GM18505 (cell line): ENCODE data around the gene CALD1.

Source experiments
- ATAC-seq: cut with Tn5 transposase; IDR thresholded peaks from one replicate; pipeline ENCODE4 v1.9.1; 2021; ENCODE audit not compliant: unreplicated experiment
- POLR2A ChIP-seq: IDR thresholded peaks from 4 replicates; pipeline ENCODE4 v1.6.1; 2011; ENCODE audit warnings: borderline replicate concordance; ENCODE audit not compliant: insufficient read depth, insufficient read length; ENCODE audit errors: extremely low read depth

CALD1 gene

DNA sequence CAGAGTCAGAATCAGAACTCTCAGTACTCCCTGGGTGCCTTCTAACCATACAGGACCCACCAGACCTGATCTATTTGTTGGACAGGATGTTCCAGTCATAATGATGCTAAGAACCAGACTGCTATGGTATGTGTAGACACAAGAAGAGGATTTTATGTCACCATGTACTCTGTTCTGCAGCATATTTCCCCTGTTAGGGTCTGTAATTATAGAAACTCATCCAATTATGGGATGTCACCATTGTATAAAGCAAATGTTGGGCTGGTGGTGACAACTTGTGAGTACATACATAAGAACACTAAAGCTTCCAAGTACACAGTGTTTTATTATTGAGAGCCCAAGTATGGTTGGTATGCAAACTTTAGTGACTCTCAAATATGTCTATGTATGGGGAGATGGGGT is 139.8 kb downstream of the CALD1 start:
- no peak for TF ChIP-seq POLR2A
- ATAC-seq, result no peak

DNA sequence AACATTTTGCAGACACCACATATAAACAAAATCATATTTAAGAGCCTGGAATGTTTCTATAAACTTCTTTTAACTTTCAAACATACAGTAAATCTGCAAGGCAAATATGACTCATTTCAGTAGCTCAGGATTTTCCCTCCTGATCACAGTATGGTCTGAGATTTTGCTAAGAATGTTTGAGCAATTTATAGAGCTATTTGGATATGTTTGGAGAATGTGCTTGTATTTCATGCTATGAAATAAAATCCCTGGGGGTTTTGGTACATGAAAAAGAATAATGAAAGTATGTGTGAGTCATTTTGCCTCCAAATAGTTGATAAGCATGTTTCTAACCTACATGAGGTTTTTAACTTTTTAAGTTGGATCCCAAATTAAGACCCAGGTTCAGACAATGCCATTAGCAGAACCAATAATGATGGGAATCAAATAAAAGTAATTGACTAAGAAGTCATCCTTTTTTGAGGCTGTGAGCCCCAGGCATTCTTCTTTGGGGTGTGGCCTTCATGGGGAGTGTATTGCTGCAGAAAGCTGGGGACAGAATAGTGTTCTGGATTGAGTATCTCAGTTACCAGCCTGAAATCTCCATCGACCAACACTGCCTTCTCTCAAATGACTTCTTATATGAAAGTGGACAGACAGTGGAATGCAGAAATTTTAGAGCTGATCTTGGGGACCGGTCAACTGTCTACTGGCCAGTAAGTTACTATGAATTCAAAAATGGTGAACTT is 140.8 kb downstream of the CALD1 start:
- no peak for TF ChIP-seq POLR2A
- no peak for ATAC-seq

- TF ChIP-seq POLR2A, result no peak
- ATAC-seq, result no peak
These were observed 143.6 kb downstream of the CALD1 start for GRCh38 chr7:134922720-134923704.

- no peak for TF ChIP-seq POLR2A
- ATAC-seq, result no peak
These were observed 146.3 kb downstream of the CALD1 start for GRCh38 chr7:134925766-134926165.

DNA sequence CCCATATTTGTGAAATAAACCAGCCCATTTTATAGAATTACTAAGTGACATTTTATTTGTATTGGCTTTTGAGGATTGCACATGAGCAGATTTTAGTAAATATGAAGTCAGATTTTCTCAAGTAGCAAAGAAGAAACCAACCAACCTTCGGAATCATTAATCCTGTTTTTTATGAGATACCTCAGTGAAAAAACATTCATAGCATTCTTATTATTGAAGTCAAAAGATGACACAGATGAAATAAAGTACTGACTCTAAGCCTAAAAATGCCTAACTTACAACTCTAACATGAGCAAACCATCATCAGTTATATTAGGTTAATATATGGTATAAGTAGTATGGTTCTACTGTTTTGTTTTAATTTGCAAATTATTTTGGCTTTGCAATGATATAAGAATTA is 147.0 kb downstream of the CALD1 start:
- TF ChIP-seq POLR2A, result no peak
- no peak for ATAC-seq

DNA sequence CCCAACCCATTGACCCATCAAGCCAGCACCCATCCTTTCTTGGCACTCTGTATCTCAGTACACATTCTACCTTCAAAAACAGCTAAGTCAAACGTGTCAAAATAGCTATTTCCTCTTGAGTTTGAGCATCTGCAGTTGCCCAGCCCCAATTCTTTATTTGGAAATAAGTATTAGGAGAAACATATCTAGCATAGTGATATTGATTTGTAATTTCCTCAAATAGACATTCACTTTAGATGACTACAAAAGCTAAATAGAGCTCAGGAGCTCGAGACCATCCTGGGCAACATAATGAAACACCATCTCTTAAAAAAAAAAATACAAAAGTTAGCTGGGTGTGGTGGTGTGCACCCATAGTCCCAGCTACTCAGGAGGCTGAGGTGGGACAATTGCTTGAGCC is 147.6 kb downstream of the CALD1 start:
- no peak for TF ChIP-seq POLR2A
- no peak for ATAC-seq

DNA sequence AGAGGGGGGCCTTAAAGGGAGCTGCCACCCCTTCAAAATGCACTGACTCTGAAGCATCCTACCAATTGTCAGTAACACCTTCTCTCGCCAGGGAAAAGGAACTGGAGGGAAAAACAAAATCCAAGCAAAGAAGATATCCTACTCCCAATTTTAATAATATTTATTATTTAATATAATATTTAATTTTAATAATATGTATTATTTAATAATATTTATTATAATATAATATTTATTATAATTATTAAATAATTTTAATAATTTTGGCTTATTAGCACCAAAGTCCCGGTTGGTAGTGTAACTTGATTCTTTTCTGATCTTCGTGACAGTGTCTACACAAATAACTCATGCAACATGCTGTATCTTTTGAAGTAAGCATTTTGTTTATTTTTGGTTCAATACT is 148.3 kb downstream of the CALD1 start:
- ATAC-seq, result no peak
- no peak for TF ChIP-seq POLR2A

DNA sequence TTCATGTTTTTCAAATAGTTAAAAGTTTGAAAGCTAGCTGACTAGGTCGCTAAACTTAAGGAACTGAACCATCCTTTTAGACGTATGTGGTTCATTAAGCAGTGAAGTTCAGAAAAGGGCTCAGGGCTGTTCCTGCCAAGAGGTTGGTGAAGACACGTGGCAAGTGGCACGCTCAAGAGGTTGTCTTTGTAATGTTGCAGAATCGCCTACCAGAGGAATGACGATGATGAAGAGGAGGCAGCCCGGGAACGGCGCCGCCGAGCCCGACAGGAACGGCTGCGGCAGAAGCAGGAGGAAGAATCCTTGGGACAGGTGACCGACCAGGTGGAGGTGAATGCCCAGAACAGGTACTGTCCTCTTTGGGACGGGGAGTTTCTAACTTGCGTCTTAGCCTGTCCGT is 149.1 kb downstream of the CALD1 start:
- no peak for TF ChIP-seq POLR2A
- ATAC-seq, result no peak

DNA sequence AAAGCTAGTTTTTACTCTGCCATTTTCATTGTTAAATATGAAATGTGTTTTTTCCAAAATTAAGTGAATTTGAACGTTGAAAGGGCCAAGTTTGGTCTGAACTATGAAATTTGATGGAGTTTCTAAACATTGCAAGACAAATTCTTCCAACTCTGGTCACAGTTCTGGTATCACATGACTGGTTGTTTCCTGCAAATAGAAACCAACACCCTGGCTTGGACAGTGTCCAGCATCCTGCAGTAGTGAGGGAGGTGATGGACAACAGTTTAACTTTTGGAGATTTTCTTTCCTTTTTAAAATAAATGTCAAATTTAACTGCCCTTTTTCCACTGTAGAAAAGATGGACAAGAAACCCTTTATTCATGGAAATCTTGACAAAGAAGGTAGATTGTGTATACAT is 152.1 kb downstream of the CALD1 start:
- no peak for ATAC-seq
- no peak for TF ChIP-seq POLR2A

- no peak for ATAC-seq
- TF ChIP-seq POLR2A, result no peak
These were observed 153.4 kb downstream of the CALD1 start for GRCh38 chr7:134932707-134933370.

- ATAC-seq, result no peak
- no peak for TF ChIP-seq POLR2A
These were observed 154.1 kb downstream of the CALD1 start for GRCh38 chr7:134933460-134934068.

- no peak for ATAC-seq
- TF ChIP-seq POLR2A, result no peak
These were observed 156.3 kb downstream of the CALD1 start for GRCh38 chr7:134935701-134936100.

GRCh38 chr7:134936893-134937510 is 157.6 kb downstream of the CALD1 start:
- no peak for ATAC-seq
- TF ChIP-seq POLR2A, result no peak

DNA sequence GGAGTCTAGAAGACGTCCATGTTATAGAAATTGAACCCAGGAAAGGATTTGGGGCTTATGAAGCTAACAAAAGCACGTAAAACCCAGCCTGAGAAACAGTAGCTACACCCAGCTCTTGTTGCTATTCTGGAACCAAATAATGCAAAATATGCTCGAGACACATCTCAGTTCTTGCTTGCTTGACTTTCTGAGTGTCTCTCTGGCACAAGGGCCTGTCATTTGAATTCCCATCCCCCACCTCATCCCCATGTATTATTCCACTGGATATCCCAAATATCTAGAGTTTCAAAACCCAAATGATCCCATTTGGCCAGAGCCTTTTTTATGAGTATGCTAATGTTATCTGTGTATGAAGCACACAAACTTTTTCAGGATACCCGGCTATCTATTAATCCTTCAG is 158.7 kb downstream of the CALD1 start:
- no peak for TF ChIP-seq POLR2A
- no peak for ATAC-seq

DNA sequence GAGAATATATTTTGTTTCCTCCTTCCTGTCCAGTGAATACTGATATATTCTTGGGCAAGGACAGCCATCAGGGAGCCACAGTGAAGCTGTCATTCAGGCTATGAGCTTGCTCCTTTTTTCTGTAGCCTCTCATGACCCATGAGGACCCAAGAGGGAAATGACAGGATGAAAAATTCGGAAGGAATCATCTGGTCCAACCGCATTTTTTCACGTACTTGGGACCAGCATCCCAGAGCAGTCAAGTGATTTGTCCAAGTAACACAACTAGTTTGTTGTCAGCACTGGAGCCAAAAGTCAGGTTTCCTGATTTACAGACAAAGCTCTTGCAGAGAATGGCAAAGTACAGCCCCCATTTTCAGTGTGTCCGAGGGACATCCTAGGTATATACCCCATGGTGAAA is 159.7 kb downstream of the CALD1 start:
- ATAC-seq, result no peak
- no peak for TF ChIP-seq POLR2A
